Esophagus squamous epithelium (tissue), 4 donors: ENCODE results near the gene FCN1.

ENCODE experiments used
- CTCF ChIP-seq, 6 experiments: fragments of 450-650 bp in 4 of 6; fragments of 200-600 bp in 2 of 6; sonication (generic) in 2 of 6; IDR thresholded peaks; one replicate each; pipeline ENCODE4 v1.5.1; 2016 to 2019; ENCODE audit warnings: antibody characterized with exemption in 6 of 6, mild to moderate bottlenecking in 4 of 6, moderate library complexity in 4 of 6
- POLR2A ChIP-seq, 4 donors: fragments of 450-650 bp; IDR thresholded peaks; one replicate each; pipeline ENCODE4 v1.6.1; 2017; ENCODE audit warnings: antibody characterized with exemption in 4 of 4, mild to moderate bottlenecking in 4 of 4, moderate library complexity in 3 of 4

DNA sequence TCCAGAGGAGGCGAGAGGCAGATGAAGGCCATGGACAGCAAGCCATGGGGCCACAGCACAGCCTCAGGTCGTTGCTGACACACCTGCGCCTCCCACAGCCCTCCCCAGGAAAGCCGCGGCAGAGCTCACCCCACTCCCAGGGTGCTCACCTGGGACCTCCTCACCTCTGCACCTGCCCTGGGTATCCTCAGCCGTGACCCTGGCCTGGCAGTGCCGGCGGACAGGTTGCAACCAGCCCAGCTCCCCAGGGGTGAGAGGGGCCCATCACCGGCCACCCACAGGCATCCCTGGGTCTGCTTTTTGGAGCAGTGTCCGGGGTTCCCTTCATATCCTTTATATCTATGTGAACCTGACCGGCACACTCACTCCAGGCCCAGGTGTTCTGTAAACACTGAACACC is 30.4 kb upstream of the FCN1 start:
- no peak for TF ChIP-seq POLR2A (IDR thresholded peaks at IDR 0.05)
- TF ChIP-seq CTCF (IDR thresholded peaks at IDR 0.05) = no peak
